ENCODE data around the gene SIRPG. TPM values are rescaled to one million over a fixed set of nuclear protein-coding genes. Genes with fewer than 3 reads are reported as not detected.

Gene SIRPG
- total and polyA plus RNA-seq, 2 of the 13 experiments (the other 11 are each of a cell fraction or from before 2014, with no cell fraction given), result not detected

- Histone ChIP-seq H3K27me3 (ENCODE audit: control insufficient read depth in 1 of 2, insufficient read depth in 2 of 2, low read length in 2 of 2) (no peaks in the 10 kb centered on the region), H4K20me1 (ENCODE audit: insufficient read depth, low read length) (no peaks in the 10 kb centered on the region), H3K9ac (ENCODE audit: insufficient read depth, low read depth, low read length) (no peak overlapping the region), H3K9me3 (ENCODE audit: low read length) (no peaks in the 10 kb centered on the region), H3K79me2 (ENCODE audit: insufficient read depth, low read length) (no peaks in the 10 kb centered on the region), H3K4me1 (ENCODE audit: insufficient read depth, low read length) (no peaks in the 10 kb centered on the region), H3K27ac (ENCODE audit: extremely low read length, insufficient read depth, low read length) (no peak overlapping the region), H3K4me3 (replicated peaks in 1 of 3; ENCODE audit: insufficient read depth in 1 of 3, low read depth in 2 of 3, low read length in 3 of 3) (no peak overlapping the region), H3K36me3 (replicated peaks in 1 of 2; ENCODE audit: control insufficient read depth in 1 of 2, insufficient read depth in 2 of 2, low read length in 2 of 2) (no peaks in the 10 kb centered on the region), H3K4me2 (ENCODE audit: low read depth, low read length) (no peak overlapping the region), H2AFZ (ENCODE audit: low read length) (no peak overlapping the region)
- DNase-seq (ENCODE audit: low spot score), result no peak
- ATAC-seq, result no peak
- ChIA-PET CTCF (ENCODE audit: low intra/inter-chr PET ratio, low total read pairs) (no interaction called here), POLR2A (no interaction called here)
- WGBS (ENCODE audit: low lambda C conversion rate), result 31% methylated on average over 5 of the region's 5 CpGs
- BruUV-seq (replicated peaks), result no TSS peak
- FAIRE-seq, result no peak
- intact Hi-C loops (cut with micrococcal nuclease; ENCODE audit: unreplicated experiment), result no loop called here
- TF ChIP-seq MAFK (conservative IDR thresholded peaks at IDR 0.05 in 1 of 2, IDR thresholded peaks at IDR 0.05 in 1 of 2; ENCODE audit: low read length in 2 of 2) (peak in 1 of 2 experiments; percentile 40; a peak in 2 of 4 replicates), FUBP1 (CRISPR knock-in tag; IDR thresholded peaks at IDR 0.05; ENCODE audit: borderline replicate concordance) (no peak), ZKSCAN8 (CRISPR knock-in tag; IDR thresholded peaks at IDR 0.05; ENCODE audit: borderline replicate concordance) (no peak), NFE2L1 (CRISPR knock-in tag; IDR thresholded peaks at IDR 0.05; ENCODE audit: borderline replicate concordance) (no peak), CEBPB (IDR thresholded peaks at IDR 0.05; ENCODE audit: borderline replicate concordance, low read depth, low read length) (no peak)
- in situ Hi-C loops (cut with HindIII; ENCODE audit: extremely low pct_ligation_motif_present, low pct_unique_long_range_greater_than_20kb), result no loop called here
Measured at GRCh38 chr20:1656844-1657243, 735 bp downstream of the SIRPG start.

GRCh38 chr20:1654996-1655395 is 2.6 kb downstream of the SIRPG start:
- FAIRE-seq, result no peak
- BruUV-seq (replicated peaks), result no TSS peak
- TF ChIP-seq FOXP4 (CRISPR knock-in tag; IDR thresholded peaks at IDR 0.05) (no peak), CAMTA2 (CRISPR knock-in tag; IDR thresholded peaks at IDR 0.05; ENCODE audit: borderline replicate concordance) (no peak), ZNF441 (CRISPR knock-in tag; IDR thresholded peaks at IDR 0.05; ENCODE audit: borderline replicate concordance) (no peak), ZNF451 (CRISPR knock-in tag; IDR thresholded peaks at IDR 0.05) (no peak), TBL1XR1 (IDR thresholded peaks at IDR 0.05; ENCODE audit: borderline replicate concordance, low read length, partially characterized antibody) (no peak), RXRB (CRISPR knock-in tag; IDR thresholded peaks at IDR 0.05; ENCODE audit: borderline replicate concordance) (no peak), CREB3 (CRISPR knock-in tag; IDR thresholded peaks at IDR 0.05) (no peak), ZNF563 (CRISPR knock-in tag; IDR thresholded peaks at IDR 0.05) (no peak), MAZ (IDR thresholded peaks at IDR 0.05; ENCODE audit: borderline replicate concordance, low read depth, low read length) (no peak), MAZ (CRISPR knock-in tag; IDR thresholded peaks at IDR 0.05; ENCODE audit: low read depth) (no peak)

More at GRCh38 chr20:1654996-1655395, 2.6 kb downstream of the SIRPG start:
- Histone ChIP-seq H4K20me1 (ENCODE audit: insufficient read depth, low read length) (no peaks in the 10 kb centered on the region), H3K4me1 (ENCODE audit: insufficient read depth, low read length) (no peaks in the 10 kb centered on the region), H3K79me2 (ENCODE audit: insufficient read depth, low read length) (no peaks in the 10 kb centered on the region), H3K4me2 (ENCODE audit: low read depth, low read length) (no peak overlapping the region), H2AFZ (ENCODE audit: low read length) (no peak overlapping the region), H3K9ac (ENCODE audit: insufficient read depth, low read depth, low read length) (no peak overlapping the region), H3K36me3 (replicated peaks in 1 of 2; ENCODE audit: control insufficient read depth in 1 of 2, insufficient read depth in 2 of 2, low read length in 2 of 2) (no peaks in the 10 kb centered on the region), H3K9me3 (ENCODE audit: low read length) (no peaks in the 10 kb centered on the region), H3K4me3 (replicated peaks in 1 of 3; ENCODE audit: insufficient read depth in 1 of 3, low read depth in 2 of 3, low read length in 3 of 3) (no peak overlapping the region), H3K27ac (ENCODE audit: extremely low read length, insufficient read depth, low read length) (no peak overlapping the region), H3K27me3 (ENCODE audit: control insufficient read depth in 1 of 2, insufficient read depth in 2 of 2, low read length in 2 of 2) (no peaks in the 10 kb centered on the region)
- intact Hi-C loops (cut with micrococcal nuclease; ENCODE audit: unreplicated experiment) (no loop called here), in situ Hi-C loops (cut with HindIII; ENCODE audit: extremely low pct_ligation_motif_present, low pct_unique_long_range_greater_than_20kb) (no loop called here)
- ATAC-seq (no peak), DNase-seq (ENCODE audit: low spot score) (no peak)
- POLR2A ChIA-PET, result no interaction called here
- CTCF ChIA-PET (ENCODE audit: low intra/inter-chr PET ratio, low total read pairs), result no interaction called here
